ENCODE measurements around the gene MVB12A. TPM values are rescaled to one million over a fixed set of nuclear protein-coding genes. Genes with fewer than 3 reads are reported as not detected.

The MVB12A gene
- 10 to 100 TPM; 43.9 to 70.1 (median 66.4) TPM for polyA plus RNA-seq

DNA sequence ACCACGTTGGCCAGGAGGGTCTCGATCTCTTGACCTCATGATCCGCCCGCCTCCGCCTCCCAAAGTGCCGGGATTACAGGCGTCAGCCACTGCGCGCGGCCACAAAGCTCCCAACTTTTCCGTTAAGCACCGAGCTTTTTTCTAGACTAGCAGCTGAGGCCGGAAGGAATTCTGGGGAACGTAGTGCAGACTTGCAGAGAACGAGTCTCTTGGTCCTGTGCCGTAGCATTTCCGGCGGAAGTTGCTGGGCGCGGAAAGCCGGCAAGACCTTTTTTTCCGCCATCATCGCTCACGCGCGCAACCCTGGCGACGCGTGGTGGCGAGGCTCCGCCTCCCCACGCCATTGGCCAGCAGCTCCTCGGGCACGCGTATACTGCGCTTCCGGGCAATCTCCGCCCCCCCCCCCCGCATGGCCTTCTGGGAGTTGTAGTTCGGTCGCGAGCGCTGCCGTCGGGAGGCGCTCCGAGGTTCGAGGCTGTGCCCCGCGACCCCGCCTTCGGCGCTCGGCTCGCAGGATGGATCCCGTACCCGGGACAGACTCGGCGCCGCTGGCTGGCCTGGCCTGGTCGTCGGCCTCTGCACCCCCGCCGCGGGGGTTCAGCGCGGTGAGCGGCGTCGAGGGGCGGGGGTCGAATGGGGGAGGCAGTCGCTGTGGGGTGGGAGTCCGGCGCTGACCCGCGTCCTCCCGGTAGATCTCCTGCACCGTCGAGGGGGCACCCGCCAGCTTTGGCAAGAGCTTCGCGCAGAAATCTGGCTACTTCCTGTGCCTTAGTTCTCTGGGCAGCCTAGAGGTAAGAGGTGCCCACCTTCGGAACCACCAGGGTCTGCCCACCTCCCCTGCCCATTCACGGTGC lies at the start of gene MVB12A:
MVB12A (plus strand) TSS at position 427 of the 854 bp plus-strand sequence; CDS start at position 516, 89 bp downstream.
- WGBS, 3 donors: 0 to 1% (median 0%) methylated on average over 74 to 85 of the region's 85 CpGs
- no peak within 1 kb of the TSS for H3K27ac ChIP-seq (ENCODE audit: low read depth, low read length)

DNA sequence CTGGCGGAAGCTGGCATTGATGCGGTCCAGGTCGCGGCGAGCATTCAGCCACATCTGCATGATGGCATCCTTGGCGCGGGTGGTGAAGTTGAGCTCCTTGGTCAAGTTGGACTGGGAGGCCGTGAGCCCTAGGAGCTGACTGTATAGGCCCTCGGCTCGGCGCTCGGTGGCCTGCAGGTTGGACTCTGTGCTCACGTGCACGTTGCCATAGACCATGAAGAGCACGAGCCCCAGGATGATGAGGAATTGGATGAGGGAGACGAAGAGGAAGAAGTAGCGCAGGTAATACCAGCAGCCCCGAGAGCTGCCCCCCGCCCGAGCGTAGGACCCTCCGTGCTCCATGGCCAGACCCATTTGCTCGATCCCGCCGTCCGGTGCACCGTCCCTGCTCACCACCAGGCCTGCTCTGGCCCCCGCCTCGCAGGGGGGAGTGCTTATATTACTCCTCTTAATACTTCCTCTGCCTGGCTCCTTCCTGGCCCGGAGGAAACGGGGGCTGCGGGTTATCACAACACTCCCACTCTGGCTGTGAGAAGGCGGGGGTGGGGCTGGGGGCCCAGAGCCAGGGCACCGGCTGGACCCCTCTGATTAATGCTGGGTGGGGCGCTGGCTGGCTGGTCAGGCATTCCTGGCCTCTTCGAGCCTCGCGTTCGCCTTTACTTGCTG lies 42.8 kb upstream of the MVB12A start, which contains the start of gene PLVAP:
PLVAP (minus strand) TSS at position 408 of the 666 bp plus-strand sequence; CDS start at position 354, 54 bp downstream.
- H3K27ac ChIP-seq (ENCODE audit: low read depth, low read length): no peak within 1 kb of the TSS
- 35 to 59% (median 36%) methylated on average over 38 to 39 of the region's 39 CpGs for WGBS, 3 donors

DNA sequence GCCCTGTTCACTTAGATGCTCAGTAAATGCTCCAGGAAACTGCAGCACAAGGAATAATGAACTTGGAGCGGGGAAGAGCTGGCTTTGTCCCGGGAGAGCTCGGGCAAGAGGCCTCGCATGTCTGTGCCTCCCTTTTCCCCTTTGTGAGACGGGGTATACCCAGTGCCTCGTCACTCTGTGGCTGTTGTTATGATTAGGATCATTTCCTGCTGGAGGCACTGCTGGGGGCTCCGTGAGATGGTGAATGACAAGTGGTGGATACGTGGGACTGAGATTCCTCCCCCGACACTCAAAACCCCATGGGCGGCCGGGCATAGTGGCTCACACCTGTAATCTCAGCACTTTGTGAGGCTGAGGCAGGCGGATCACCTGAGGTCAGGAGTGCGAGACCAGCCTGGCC lies 41.6 kb upstream of the MVB12A start:
- WGBS, 3 donors: 55 to 66% (median 56%) methylated on average over 13 of the region's 13 CpGs
- H3K27ac ChIP-seq (ENCODE audit: low read depth, low read length): no peak overlapping the region

DNA sequence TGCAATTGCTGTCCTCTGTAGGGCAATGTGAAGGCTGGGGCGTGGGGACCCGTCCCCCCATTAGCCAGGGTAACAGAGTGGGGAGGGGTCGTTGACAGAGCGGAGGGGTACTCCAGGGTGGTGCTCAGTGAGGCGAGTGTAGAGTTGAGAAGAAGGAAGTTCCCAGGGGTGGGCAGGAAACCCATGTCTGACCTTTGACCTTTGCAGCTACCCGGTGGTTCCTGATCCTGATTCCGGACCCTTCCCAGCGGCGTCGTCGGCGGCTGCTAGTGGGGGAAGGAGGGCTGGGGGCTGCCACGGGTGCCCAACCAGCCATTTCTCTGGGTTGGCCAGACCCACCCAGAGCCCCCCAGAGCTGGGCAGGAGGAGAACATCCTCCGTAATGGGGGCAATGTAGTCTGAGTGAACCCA lies 40.6 kb upstream of the MVB12A start:
- WGBS, 3 donors: 23 to 35% (median 35%) methylated on average over 14 of the region's 14 CpGs
- no peak overlapping the region for H3K27ac ChIP-seq (ENCODE audit: low read depth, low read length)

- 89 to 98% (median 97%) methylated on average over 5 of the region's 5 CpGs for WGBS, 3 donors
- H3K27ac ChIP-seq (ENCODE audit: low read depth, low read length): no peak overlapping the region
Measured at GRCh38 chr19:17380426-17381138, 39.3 kb upstream of the MVB12A start.

GRCh38 chr19:17385878-17386611 lies 33.8 kb upstream of the MVB12A start:
- 28 to 36% (median 32%) methylated on average over 20 of the region's 20 CpGs for WGBS, 3 donors

GRCh38 chr19:17389288-17389687 lies 30.6 kb upstream of the MVB12A start:
- no peak overlapping the region for H3K27ac ChIP-seq (ENCODE audit: low read depth, low read length)
- WGBS, 3 donors: 34 to 79% (median 65%) methylated on average over 1 of the region's 1 CpG

More at GRCh38 chr19:17385878-17386611, 33.8 kb upstream of the MVB12A start:
- H3K27ac ChIP-seq (ENCODE audit: low read depth, low read length): no peak overlapping the region

GRCh38 chr19:17389957-17390664 lies 29.7 kb upstream of the MVB12A start:
- 9 to 16% (median 10%) methylated on average over 16 to 37 of the region's 37 CpGs for WGBS, 3 donors
- no peak overlapping the region for H3K27ac ChIP-seq (ENCODE audit: low read depth, low read length)

DNA sequence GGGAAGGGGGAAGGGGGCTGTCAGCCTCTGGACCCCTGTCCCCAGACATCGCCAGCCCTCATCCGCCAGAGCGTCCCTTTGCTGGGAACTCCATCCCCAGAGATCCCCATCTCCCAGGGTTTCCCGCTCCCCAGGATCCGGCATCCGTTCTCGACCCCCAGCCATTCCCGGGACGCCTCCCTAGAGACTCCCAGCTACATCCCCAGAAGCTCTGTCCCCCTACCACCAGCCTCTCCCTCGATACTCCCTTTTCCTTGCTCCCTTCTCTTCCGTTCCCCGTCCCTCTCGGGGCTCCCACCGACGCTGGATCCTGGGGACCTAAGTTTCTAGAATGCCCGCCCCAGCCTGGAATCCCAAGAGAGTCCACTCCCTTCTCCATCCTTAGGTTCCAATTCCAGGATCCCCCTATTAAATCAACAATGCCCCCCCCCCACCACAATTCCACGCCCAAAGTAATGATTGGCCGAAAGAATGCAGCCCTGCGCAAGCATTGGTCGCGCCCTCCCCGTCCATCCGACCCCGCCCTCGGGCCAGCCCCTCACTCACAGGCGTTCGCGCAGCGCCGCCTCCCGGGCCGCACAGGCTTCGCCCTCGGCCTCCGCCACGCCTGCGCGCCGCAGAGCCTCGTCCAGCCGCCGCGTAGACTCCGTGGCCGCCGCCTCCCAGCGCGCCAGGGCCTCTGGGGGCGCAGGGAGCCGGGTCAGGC lies 29.0 kb upstream of the MVB12A start:
- H3K27ac ChIP-seq (ENCODE audit: low read depth, low read length): no peak overlapping the region
- WGBS, 3 donors: 0 to 1% (median 1%) methylated on average over 48 to 50 of the region's 50 CpGs

DNA sequence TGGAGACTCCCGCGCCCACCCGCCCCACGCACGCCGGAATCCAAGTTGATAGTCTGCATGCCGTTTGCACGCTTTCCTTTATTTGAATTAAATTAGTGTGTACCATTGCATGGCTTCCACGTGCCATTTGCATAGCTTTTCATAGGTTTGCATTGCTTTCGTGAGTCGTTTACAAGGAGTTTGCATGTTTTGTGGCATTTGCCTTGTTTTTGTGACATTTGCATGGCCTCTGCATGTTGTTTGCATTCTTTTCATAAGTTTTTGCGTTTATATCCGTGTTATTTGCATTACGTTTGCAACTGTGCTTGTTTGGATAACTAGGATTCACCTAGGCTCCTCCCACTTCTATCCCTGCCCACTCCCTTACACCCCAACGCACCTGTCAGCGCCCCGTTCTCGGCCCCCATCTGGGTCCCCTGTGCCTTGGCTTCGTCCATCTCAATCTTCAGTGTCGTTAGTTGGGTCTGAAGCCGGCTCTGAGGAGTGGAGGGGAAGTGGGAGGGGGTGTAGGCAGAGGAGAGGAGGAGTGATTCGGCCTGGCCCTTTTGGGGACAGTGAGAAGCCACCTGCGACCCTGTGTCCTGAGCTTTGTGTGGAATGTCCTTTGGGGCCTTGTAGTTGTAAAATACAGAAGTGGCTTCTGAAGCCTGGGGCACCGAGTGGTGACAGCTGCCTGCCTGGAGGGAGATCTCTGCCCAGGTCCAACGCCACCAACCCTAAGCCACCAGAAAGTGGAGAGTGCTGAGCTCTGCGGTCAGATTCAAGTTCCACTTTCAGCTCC lies 28.3 kb upstream of the MVB12A start:
- H3K27ac ChIP-seq (ENCODE audit: low read depth, low read length): no peak overlapping the region
- WGBS, 3 donors: 7 to 11% (median 9%) methylated on average over 26 of the region's 26 CpGs

DNA sequence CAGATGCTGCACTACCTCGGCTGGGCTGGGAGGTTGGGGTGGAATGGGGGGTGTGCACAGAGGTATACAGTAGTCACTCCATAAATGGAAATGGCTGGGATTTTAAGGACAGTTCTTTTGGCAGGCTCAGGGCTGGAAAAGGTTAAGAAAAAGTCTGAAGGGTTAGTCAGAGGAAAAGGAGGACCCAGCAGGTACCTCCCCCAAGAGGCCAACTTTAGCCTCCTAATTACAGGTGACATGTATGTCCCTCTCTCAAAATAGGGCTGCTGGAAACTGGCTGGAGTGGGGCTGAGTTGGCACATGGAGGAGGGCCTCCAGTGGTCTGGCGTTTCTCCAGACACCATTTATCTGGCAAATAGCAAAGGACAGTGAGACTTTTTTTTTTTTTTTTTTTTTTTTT lies 26.8 kb upstream of the MVB12A start:
- WGBS, 3 donors: 30 to 45% (median 35%) methylated on average over 2 of the region's 2 CpGs
- H3K27ac ChIP-seq (ENCODE audit: low read depth, low read length): no peak overlapping the region

- 27 to 48% (median 29%) methylated on average over 32 to 41 of the region's 41 CpGs for WGBS, 3 donors
- no peak within 1 kb of the TSS for H3K27ac ChIP-seq (ENCODE audit: low read depth, low read length)
Measured at GRCh38 chr19:17393914-17394313, 25.9 kb upstream of the MVB12A start, which contains the start of gene CCDC194. CCDC194 (minus strand) TSS chr19:17394196; CDS start chr19:17394158, 38 bp downstream.

DNA sequence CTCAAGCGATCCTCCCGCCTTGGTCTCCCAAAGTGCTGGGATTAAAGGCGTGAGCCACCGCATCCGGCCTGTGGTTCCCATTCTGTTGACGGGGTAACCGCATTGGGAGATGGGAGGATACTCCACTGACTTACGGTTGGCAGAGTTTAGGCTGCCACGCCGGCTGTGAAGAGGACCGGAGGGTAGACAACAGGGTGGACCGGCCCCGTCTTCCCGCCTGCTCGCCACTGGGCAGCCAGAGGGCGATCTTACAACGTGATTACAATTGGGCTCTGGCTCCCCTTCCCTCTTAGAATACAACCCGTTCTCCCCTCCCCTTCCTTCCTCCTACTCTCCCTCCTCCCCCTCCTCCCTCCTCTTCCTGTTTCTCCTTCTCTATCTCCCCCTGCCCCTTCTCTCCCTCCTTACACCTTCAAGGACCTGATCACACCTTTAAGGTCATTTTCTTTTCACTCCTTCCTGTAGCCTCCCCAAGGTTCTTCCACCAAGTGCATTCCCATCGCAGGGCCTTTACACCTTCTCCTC lies 24.9 kb upstream of the MVB12A start:
- WGBS, 3 donors: 16 to 22% (median 17%) methylated on average over 18 to 19 of the region's 19 CpGs

DNA sequence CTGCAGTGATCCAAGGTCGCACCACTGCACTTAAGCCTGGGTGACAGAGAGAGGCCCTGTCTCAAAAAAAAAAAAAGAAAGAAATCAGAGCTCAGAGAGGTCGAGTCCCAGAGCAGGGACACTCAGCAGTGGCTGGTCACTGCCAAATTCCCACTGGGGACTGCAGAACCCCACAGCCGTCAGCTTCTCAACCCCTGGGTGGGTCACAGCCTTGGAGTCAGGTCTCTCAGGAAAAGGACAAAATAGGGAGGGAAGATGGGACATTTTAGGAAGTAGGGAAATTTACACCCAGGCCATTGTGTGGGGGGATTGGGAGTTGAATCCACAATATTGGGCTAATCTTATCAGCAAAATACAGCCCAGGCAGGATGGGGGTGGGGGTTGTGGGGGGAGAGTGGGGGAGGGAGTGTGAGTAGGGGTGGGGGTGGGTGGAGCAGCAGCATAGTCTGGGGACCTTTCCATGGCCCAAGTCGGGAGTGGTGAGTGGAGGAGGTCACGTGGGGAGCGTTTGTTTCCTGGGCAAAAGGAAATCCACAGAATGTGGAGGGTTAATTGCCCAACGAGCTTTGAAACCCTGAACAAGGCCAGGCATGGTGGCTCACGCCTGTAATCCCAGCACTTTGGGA lies 20.8 kb upstream of the MVB12A start:
- H3K27ac ChIP-seq (ENCODE audit: low read depth, low read length): no peak overlapping the region
- WGBS, 3 donors: 44 to 59% (median 49%) methylated on average over 8 of the region's 8 CpGs

More for the DNA sequence above, 24.9 kb upstream of the MVB12A start:
- no peak overlapping the region for H3K27ac ChIP-seq (ENCODE audit: low read depth, low read length)

GRCh38 chr19:17401628-17402027 lies 18.2 kb upstream of the MVB12A start:
- no peak overlapping the region for H3K27ac ChIP-seq (ENCODE audit: low read depth, low read length)
- WGBS, 3 donors: 73 to 83% (median 75%) methylated on average over 6 of the region's 6 CpGs
